ENCODE data around the gene GSTM2.
"Not testable (repeated sequence)": the region's sequence is repeated elsewhere in the genome, so short reads cannot be mapped to it uniquely, and the experiment has no call there.

- TF ChIP-seq POLR2AphosphoS5, POLR2A (IDR thresholded peaks at IDR 0.05): not testable (repeated sequence)
- TF ChIP-seq, protein P1, sequence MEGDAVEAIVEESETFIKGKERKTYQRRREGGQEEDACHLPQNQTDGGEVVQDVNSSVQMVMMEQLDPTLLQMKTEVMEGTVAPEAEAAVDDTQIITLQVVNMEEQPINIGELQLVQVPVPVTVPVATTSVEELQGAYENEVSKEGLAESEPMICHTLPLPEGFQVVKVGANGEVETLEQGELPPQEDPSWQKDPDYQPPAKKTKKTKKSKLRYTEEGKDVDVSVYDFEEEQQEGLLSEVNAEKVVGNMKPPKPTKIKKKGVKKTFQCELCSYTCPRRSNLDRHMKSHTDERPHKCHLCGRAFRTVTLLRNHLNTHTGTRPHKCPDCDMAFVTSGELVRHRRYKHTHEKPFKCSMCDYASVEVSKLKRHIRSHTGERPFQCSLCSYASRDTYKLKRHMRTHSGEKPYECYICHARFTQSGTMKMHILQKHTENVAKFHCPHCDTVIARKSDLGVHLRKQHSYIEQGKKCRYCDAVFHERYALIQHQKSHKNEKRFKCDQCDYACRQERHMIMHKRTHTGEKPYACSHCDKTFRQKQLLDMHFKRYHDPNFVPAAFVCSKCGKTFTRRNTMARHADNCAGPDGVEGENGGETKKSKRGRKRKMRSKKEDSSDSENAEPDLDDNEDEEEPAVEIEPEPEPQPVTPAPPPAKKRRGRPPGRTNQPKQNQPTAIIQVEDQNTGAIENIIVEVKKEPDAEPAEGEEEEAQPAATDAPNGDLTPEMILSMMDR (IDR thresholded peaks at IDR 0.05) = not testable (repeated sequence)
Observed at GRCh38 chr1:109660691-109661026, 7.2 kb upstream of the GSTM2 start.
